RPMI7951 (cell line): ENCODE measurements around the gene PTPN4. TPM values are rescaled to one million over a fixed set of nuclear protein-coding genes. Genes with fewer than 3 reads are reported as not detected.
"Not testable (repeated sequence)": the region's sequence is repeated elsewhere in the genome, so short reads cannot be mapped to it uniquely, and the experiment has no call there.

Source experiments
- DNase-seq: peaks from one replicate; pipeline ENCODE4 v3.0.0-alpha.2; 2012; ENCODE audit warnings: low read depth
- total RNA-seq: library from RNA; depleted of rRNA; stranded (reverse); fragments of >200 nt; shearing (Covaris generic); gene quantifications from 2 replicates; pipeline ENCODE4 v1.2.3, GENCODE V29; 2014

Gene PTPN4
- total RNA-seq, 1 experiment from 2014 or later: 19.2 TPM

DNA sequence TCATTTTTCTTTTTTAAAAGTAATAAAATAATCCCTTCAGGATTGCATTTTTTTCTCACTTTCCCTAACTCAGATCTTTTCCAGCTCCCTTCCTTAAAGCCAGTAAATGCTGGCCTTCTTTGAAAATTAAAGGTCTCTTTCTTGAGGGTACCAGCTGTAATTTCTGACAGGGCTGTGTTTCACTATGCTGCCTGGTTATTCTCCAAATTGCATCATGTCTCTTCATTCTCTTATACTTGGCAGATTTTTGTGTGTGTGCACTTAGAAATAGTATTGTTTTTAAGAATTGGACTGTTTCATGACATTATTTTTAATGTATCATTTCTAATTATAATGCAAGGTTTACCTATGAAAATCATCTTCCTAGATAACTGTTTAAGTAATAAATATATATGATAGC, 181.1 kb downstream of the PTPN4 start:
- DNase-seq: no peak

DNA sequence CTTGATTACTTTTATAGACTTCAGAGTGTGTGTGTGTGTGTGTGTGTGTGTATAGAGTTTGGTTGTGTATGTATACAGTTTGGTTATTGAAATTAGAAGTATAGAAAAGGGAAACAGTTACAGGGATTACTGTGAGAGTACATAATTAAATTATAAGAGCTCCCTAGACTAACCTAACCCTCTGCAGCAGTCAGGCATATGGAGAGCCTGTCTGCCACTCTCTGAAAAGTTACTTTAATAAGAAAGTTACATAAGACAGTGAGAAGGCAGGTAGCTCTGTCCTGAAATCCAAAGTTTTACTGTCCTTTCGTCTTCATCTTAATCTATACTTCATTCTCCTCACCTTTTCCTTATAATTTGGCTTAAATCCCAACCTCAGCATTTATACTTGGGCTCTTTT, 181.7 kb downstream of the PTPN4 start:
- DNase-seq: no peak

DNA sequence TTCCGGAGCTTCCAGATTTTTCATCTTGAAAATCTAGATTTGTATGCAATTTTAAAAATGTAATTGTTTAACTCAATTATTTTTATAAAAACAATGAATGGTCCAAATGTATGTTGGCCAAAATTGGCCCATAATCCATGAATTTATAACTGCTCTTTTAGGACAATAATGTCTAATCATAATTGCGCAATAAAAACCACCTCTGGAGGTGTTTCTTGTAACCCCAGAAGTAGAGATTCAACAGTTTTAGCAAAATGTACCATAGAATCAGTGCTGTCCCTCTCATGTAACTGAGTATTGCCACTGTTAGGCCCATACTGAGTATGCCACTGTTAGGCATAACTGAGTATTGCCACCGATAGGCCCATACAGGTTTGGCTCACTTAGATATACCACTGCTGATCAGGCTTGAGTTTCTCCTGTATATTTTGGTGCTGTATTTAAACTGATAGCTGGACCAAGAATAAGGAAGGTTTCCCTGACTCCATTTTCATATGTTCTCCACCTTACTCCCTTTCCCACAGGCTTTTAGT, 182.3 kb downstream of the PTPN4 start:
- DNase-seq: no peak

DNA sequence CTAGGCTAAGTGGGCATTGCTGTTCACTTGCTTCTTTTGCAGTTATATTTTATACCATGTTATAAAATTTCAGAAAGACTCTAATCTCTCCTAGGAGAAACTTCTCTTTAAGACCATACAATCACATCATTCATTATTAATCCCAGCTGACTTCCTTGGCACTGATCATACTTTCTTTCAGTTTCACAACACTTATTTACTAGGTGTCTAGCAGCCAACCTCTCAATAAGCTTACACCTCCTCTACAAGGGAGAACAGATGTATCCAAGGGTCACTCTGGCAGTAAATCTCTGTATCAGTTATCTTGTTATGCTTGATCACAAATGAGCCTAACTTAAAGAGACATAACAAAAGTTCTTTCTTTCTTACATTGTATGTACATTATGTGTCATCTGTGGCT, 183.3 kb downstream of the PTPN4 start:
- no peak for DNase-seq

DNA sequence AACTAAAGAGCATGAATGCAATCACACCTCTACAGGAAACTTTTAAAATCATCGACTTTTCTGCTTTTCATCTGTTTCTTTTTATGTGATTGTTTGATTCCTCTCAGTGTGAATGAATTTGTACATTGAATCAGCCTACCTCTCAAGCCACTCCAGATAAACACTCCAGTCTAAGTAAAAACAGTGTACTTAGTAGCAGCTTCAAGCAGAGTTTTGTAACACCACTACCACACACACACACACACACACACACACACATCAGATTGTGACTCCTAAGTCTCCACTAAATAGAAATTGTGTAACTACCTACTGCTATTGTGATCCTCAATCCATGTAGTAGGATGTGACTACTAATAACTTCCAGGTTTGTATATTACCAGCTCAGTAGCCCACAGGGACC, 187.8 kb downstream of the PTPN4 start:
- DNase-seq: no peak

DNA sequence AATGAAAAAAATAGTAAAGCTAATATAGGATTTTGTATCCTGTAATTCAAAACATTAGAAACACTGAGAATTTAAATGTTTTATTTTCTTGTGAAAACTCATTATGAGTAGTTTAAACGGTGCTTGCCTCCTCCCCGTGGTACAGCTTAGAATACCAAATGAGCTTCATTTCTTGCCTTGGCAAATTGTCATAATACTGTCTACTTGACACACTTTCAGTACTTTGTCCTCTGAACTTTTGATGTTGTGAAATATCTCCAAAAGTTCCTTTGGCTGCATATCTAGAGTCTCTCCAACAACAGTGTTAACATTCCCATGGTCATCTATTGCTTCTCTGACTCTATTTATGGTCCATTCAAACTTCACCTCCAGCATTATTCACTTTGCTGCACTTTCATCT, 191.2 kb downstream of the PTPN4 start:
- no peak for DNase-seq

DNA sequence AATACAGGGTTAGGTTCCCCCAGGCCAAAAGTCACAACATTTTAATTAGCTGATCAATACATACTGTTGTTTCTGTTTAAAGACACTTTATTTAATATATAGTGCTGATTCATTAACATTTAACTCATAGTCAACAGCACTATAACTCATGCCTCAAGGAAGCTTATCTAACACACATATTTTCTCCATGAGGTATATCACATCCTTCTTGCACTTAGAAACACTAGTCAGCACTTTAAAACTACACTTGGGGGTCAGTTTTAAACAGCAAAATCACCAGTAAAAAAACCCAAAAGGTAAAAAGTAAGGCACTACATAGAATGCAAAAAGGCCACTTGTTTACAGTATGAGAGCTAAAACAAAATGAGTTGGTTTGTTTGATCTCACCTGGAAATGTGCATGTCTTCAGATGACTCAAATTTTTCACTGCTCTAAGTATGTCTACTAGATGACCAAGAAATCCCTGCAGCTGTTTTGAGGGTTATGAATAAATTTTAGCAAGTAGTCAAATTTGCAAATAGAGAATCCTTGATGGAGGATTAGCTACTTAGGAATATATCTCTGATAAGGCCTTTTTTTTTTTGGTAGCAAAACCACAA, 199.0 kb downstream of the PTPN4 start:
- DNase-seq: no peak

DNA sequence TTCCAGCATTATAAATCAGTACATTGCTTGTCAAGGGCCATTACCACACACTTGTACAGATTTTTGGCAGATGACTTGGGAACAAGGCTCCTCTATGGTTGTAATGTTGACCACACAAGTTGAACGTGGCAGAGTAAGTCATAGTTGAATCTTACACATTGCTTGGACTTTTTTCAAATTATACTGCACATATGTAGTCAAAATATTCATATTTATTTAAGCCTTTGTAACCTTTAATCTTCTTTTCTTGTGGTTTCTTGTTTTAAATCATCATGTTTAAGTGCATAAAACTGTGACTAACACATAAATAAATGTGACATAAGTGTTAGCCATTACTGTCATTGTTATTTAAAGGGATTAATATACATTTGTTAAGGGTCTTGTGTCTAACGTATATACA, 201.1 kb downstream of the PTPN4 start:
- no peak for DNase-seq

DNA sequence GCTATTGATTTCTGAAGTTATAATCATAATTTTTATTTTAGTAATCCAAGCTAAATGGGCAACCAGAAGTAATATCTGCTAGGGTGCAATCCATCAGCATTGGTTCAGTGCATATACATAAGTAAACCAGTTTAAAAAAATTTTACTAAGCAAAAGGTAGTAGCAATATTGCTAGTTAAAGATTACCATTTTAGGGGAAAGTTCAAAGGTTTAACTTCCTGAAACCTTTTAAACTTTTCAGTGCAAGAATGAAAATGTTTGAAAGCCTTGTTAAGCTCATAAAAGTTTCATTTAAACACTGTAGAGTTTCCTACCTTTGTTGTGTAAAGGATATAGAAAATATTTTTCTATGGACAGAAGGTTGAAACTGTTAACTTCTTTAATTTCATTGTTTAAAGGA, 222.2 kb downstream of the PTPN4 start:
- no peak for DNase-seq

DNA sequence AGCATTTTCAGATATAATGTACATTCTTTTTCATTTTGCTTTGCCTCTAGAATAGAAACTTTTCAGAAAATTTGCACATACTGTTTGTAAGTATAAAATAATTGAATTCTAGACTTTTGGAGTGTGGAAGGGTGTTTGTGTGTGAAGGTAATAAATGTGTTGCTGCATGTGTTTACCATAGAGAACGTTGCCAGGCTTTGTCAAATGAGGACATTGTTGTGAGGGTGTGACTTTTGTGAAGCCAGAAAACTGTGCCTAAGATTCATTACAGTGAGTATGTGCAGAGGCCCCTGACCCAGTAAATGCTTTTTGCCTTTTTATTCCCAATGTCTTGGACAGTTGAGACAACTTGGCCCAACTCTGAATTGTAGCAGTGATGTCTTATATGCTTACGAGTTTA, 222.8 kb downstream of the PTPN4 start:
- DNase-seq: no peak

DNA sequence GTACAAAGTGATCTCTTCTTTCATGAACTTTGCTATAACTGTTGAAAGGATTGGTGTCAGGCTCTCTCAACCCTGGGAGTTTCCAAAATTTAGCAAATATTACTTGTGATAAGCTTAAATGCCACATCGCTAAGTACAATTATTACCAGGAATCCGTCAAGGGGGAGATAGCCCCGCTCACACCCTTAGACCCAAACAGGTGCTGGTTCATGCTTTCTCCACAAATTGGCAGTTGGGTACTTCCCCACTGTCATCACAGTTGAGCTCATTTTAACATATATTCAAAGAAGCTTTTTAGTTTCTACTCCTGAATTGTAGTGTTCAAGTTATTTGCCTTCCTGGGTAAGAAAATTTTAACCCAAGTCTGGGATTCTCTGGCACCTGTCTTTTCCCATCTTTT, 223.4 kb downstream of the PTPN4 start:
- DNase-seq: no peak

DNA sequence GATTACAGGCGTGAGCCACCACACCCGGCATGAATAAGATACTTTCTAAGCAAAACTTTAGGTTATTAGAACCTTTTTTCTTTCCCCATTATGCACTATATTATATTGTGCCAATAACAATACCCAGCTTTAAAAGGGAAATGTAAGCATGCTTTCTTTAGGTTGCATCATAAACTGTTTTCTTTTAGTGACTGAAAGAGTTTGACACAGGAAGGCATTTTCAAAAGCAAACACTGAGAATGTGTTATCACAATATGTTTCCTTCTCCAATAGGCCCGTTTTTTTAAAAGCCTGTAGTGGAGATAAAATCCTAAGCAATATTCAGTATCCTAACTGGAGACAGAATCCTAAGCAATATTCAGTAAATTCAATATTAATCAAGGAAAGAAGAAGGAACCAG, 236.4 kb downstream of the PTPN4 start:
- DNase-seq: no peak

DNA sequence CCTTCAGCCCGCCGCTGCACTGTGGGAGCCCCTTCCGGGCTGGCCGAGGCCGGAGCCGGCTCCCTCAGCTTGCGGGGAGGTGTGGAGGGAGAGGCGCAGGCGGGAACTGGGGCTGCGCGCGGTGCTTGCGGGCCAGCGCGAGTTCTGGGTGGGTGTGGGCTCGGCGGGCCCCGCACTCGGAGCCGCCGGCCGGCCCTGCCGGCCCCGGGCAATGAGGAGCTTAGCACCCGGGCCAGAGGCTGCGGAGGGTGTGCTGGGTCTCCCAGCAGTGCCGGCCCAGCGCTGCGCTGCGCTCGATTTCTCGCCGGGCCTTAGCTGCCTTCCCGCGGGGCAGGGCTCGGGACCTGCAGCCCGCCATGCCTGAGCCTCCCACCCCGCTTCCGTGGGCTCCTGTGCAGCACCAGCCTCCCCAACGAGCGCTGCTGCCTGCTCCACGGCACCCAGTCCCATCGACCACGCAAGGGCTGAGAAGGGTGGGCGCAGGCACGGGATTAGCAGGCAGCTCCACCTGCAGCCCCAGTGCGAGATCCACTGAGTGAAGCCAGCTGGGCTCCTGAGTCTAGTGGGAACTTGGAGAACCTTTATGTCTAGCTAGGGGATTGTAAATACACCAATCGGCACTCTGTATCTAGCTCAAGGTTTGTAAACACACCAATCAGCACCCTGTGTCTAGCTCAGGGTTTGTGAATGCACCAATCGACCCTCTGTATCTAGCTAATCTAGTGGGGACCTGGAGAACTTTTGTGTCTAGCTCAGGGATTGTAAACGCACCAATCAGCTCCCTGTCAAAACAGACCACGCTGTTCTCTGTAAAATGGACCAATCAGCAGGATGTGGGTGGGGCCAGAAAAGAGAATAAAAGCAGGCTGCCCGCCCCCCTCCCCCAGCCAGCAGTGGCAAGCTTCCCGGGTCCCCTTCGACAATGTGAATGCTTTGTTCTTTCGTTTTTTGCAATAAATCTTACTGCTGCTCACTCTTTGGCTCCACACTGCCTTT, 237.5 kb downstream of the PTPN4 start:
- not testable (repeated sequence) for DNase-seq

DNA sequence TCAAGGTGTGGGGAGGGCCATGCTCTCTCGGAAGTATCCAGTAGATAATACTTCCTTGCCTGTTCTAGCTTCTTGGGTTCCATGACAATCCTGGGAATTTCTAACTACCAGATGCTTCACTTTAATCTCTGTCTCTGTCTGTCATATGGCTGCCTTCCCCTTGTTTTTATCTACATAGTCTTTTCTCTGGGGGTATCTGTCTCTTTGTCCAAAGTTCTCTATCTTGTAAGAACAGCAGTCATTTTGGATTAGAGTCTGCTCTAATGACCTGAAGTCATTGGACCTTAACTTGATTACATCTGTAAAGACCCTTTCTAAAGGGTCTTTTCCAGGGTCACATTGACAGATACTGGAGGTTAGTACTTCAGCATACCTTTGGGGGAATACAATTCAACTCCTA, 241.7 kb downstream of the PTPN4 start:
- no peak for DNase-seq

DNA sequence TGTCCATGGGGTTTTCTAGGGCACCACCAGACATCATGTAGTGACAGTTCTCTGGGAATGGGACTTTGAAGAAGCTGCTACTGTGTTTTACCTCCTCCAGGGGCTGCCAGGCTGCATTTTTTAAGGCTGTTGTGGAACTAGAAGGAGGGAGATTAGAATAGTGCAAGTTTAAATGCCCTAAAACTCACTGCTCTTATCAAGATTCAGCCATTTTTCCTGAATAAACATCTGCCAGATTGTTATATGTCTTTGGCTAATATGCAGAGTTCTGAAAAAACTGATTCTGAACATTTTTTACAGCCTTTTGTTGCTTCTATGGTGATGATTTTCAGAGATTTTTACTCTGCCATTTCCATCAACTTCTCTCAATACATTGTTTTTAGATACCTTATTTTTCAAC, 244.5 kb downstream of the PTPN4 start:
- no peak for DNase-seq

DNA sequence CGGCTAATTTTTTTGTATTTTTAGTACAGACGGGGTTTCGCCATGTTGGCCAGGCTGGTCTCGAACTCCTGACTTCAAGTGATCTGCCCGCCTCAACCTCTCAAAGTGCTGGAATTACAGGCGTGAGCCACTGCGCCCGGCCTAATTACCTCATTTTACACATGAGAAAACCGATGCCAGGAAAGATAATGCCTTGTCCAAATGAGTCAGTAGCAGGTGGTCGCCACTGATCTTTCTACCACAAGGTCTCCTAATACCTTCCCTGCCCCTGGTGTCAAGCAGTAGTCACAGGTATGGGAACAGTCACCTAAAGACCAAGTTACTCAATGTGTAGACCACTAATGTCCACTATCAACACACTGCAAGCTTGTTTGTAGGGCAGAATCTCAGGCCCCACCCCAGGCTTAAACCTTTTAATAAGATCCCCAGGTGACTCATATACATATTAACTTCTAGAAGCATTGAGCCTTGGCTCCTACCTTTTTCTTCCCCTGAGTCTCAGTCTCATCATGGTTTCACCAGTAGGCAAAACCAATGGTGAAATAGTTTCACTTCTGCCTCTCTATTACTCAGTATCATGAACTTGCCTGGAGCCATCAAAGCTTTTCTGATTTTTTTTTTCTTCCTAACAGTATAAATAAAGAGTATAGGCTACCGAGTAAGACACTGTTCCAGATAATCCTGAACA, 246.3 kb downstream of the PTPN4 start:
- no peak for DNase-seq

DNA sequence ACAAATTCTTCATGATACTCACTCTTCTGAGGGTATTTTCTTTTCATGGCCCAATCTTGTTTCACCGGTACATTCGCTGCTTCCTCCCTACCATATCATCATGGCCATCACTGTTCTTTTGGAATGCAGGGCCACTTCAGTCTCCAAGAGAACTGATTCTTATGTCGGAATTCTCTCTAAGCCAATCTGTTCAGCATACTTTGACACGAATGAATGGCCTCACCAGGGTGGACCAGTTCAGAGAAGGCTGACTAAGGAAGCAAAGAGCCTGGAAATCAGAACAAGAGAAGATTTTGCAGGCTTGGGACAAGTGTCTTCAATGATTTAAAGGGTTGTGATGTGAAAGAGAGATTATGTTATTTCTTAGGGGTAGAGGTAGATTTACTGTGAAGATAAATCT, 248.1 kb downstream of the PTPN4 start:
- DNase-seq: no peak

DNA sequence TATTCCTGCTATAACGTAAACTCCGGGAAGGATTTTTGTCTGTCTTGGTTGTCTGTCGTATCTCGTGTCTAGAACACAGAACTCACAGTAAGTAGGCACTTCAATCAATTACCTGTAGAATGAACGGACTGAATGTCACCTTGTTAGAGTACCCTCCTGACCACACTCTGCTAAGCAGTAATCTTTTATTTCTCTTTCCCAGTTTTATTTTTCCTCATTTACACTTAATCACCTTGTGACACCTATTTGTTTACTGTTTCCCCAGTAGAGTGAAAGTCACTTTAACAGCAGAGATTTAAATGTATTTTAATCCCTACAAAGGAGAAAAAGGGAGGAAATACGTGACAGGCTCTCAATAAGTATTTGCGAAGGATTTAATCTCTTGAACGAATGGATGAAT, 252.6 kb downstream of the PTPN4 start:
- DNase-seq: no peak

DNA sequence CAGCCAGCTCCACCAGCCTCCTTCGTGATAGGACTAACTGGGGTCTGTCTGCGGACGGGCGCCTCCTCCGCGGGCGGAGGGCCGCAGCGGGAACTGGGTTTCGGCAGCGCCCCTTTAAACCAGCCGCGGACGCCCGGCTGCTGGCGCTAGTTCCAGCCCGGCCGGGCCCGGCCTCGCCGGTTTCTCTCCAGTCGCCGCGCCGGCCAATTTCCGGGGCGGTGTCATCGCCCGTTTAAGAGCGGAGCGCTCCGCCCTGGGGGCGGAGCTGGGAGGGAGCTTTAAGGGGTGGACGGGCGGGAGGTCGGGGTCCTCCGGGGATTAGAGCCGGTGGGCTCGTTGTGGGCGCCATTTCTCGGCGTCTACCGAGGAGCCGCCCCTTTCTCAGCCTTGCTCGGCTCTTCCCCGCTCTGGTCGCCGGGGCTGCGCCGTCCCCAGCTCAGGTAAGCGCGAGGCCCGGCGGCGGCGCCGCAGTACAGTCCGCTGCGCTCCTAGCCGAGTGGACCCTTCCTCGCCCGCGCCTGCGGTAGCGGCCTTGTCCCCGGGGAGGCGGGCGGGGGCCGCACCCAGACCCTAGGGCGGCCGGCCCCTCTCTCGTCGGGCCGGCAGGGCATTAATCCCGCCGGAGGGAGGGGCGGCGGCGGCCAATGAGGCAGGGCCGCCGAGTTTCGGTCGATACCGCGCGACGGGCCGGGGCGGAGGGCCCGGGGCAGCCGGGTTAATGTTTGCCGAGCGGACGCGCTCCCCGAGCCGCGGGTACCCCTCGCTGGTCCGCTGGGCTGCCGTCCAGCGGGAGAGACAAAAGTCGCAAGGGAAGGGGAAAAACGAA, 253.3 kb downstream of the PTPN4 start, which contains the start of gene EPB41L5:
Gene EPB41L5 (plus strand): TSS at position 307 of the 826 bp plus-strand sequence. CDS start 6,008 bp downstream, outside the sequence.
- DNase-seq: peak; percentile 92

DNA sequence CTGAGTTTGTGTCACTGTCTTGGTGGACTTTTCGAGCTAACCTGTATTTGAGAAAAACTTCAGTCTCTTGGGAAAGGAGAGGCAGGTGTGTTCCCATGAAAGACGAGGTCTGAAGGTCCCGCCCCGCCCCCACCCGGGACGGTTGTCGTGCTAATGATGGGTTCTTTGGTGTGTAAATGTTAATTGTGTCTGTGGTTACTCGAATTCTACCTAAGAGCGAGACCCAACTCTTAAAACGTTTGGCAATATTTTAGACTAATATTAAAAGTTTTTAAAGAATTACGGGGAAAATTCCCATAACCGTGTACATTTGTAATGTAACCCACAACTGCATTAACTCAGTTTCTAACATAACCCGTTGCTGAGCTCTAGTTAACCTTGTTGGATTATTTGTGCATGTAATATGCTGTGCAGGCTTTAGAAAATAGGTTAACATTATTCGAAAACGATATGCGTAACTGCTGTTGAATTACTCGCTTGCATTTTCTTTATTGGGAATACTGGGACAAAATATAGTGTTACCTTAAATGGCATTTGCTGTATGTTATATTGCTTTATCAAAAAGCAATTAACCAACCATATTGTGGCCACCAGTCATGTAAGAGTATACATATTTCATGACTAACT, 254.0 kb downstream of the PTPN4 start:
- no peak for DNase-seq
